Measurements from ENCODE around the gene PADI1. TPM values are rescaled to one million over a fixed set of nuclear protein-coding genes. Genes with fewer than 3 reads are reported as not detected.

PADI1 gene
- total and polyA plus RNA-seq, 10 donors: 0.03 to 0.76 (median 0.31) TPM; not detected in 4

GRCh38 chr1:17222557-17222956 lies 17.6 kb downstream of the PADI1 start:
- Histone ChIP-seq H3K27me3 (replicated peaks in 1 of 7) (no peaks in the 10 kb centered on the region), H3K4me1 (no peaks in the 10 kb centered on the region), H3K27ac (no peak overlapping the region), H3K9me3 (no peaks in the 10 kb centered on the region), H3K36me3 (no peaks in the 10 kb centered on the region), H3K4me3 (no peak overlapping the region)
- 82 to 93% (median 89%) methylated on average over 14 of the region's 14 CpGs for WGBS, 5 donors
- intact Hi-C loops (cut with DNase I; ENCODE audit: low total_unique reads): no loop called here
- TF ChIP-seq POLR2AphosphoS5 (IDR thresholded peaks at IDR 0.05): no peak
- DNase-seq: no peak

GRCh38 chr1:17224434-17224833 lies 19.5 kb downstream of the PADI1 start:
- 90 to 97% (median 91%) methylated on average over 4 of the region's 4 CpGs for WGBS, 5 donors
- TF ChIP-seq CTCF (IDR thresholded peaks at IDR 0.05 in 8 of 11, conservative IDR thresholded peaks at IDR 0.05 in 3 of 11): no peak
- no peak for TF ChIP-seq POLR2A (IDR thresholded peaks at IDR 0.05)
- TF ChIP-seq POLR2AphosphoS5 (IDR thresholded peaks at IDR 0.05): no peak
- intact Hi-C loops (cut with DNase I; ENCODE audit: low total_unique reads): no loop called here

GRCh38 chr1:17225140-17225539 lies 20.2 kb downstream of the PADI1 start:
- Histone ChIP-seq H3K36me3 (no peaks in the 10 kb centered on the region), H3K4me3 (no peak overlapping the region), H3K4me1 (no peaks in the 10 kb centered on the region), H3K27me3 (replicated peaks in 1 of 7) (no peaks in the 10 kb centered on the region), H3K9me3 (no peaks in the 10 kb centered on the region), H3K27ac (no peak overlapping the region)
- intact Hi-C loops (cut with DNase I; ENCODE audit: low total_unique reads): no loop called here
- no peak for TF ChIP-seq CTCF (IDR thresholded peaks at IDR 0.05 in 8 of 11, conservative IDR thresholded peaks at IDR 0.05 in 3 of 11)
- TF ChIP-seq POLR2A (IDR thresholded peaks at IDR 0.05): no peak
- no peak for TF ChIP-seq POLR2AphosphoS5 (IDR thresholded peaks at IDR 0.05)
- DNase-seq: no peak
- WGBS, 5 donors: 79 to 94% (median 85%) methylated on average over 3 to 6 of the region's 6 CpGs

More at GRCh38 chr1:17224434-17224833, 19.5 kb downstream of the PADI1 start:
- no peaks in the 10 kb centered on the region for H3K36me3 ChIP-seq
- no peaks in the 10 kb centered on the region for H3K27me3 ChIP-seq (replicated peaks in 1 of 7)
- no peaks in the 10 kb centered on the region for H3K9me3 ChIP-seq
- no peak for DNase-seq
- H3K4me3 ChIP-seq: no peak overlapping the region
- H3K27ac ChIP-seq: no peak overlapping the region
- H3K4me1 ChIP-seq: no peaks in the 10 kb centered on the region

DNA sequence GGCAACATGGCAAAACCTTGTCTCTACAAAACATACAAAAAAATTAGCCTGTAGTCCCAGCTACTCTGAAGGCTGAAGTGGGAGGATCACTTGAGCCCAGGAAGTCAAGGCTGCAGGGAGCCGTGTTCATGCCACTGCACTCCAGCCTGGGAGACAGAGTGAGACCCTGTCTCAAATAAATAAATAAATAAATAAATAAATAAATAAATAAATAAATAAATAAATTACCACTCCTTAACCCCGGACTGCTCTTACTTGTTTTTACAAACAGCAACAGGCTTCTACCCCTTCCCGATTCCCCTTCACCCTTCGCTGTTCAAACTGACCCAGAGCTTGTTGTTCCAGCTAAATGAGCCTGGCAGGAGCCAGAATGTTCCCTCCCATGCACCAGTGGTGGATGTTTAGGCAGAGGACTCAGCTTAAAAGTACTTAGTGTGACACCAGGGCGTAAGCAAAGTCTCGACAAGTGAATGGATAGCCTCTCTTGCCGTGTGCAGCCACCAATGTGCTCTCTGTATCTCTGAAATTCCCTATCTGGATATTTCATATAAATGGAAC lies 22.5 kb downstream of the PADI1 start:
- H3K27ac ChIP-seq: peak overlapping the region in 1 of 8 donors; percentile 23
- H3K36me3 ChIP-seq: no peaks in the 10 kb centered on the region
- no peaks in the 10 kb centered on the region for H3K27me3 ChIP-seq (replicated peaks in 1 of 7)
- H3K9me3 ChIP-seq: no peaks in the 10 kb centered on the region
- no peak for TF ChIP-seq POLR2A (IDR thresholded peaks at IDR 0.05)
- no peak for TF ChIP-seq CTCF (IDR thresholded peaks at IDR 0.05 in 8 of 11, conservative IDR thresholded peaks at IDR 0.05 in 3 of 11)
- TF ChIP-seq POLR2AphosphoS5 (IDR thresholded peaks at IDR 0.05): no peak
- no peak for DNase-seq
- H3K4me1 ChIP-seq: no peaks in the 10 kb centered on the region
- H3K4me3 ChIP-seq: no peak overlapping the region
- intact Hi-C loops (cut with DNase I; ENCODE audit: low total_unique reads): no loop called here
- 72 to 85% (median 77%) methylated on average over 7 of the region's 7 CpGs for WGBS, 5 donors

DNA sequence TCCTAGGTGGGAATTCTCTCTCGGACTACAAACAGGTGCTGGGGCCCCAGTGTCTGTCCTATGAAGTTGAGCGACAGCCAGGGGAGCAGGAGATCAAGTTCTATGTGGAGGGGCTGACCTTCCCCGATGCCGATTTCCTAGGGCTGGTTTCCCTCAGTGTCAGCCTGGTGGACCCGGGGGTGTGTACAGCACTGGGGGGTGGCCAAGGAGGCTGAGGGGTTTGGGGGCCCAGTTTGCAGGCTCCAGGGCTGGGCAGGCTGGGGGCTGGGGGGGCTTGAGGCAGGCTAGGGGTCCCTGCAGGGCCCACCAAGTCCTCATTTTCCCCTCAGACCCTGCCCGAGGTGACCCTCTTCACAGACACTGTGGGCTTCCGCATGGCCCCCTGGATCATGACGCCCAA lies 23.7 kb downstream of the PADI1 start:
- no peaks in the 10 kb centered on the region for H3K36me3 ChIP-seq
- H3K27me3 ChIP-seq (replicated peaks in 1 of 7): no peaks in the 10 kb centered on the region
- TF ChIP-seq POLR2AphosphoS5 (IDR thresholded peaks at IDR 0.05) (no peak), POLR2A (IDR thresholded peaks at IDR 0.05) (no peak), CTCF (IDR thresholded peaks at IDR 0.05 in 8 of 11, conservative IDR thresholded peaks at IDR 0.05 in 3 of 11) (no peak)
- H3K9me3 ChIP-seq: no peaks in the 10 kb centered on the region
- peaks cover 0 to 1% (median 0%) of the 10 kb centered on the region in 6 donors for H3K4me1 ChIP-seq
- DNase-seq: no peak
- intact Hi-C loops (cut with DNase I; ENCODE audit: low total_unique reads): no loop called here
- no peak overlapping the region for H3K27ac ChIP-seq
- H3K4me3 ChIP-seq: no peak overlapping the region
- WGBS, 5 donors: 81 to 89% (median 83%) methylated on average over 5 to 8 of the region's 8 CpGs

Data from spleen (tissue), 11 donors.